Hematopoietic multipotent progenitor cell treated with erythropoietin and hydrocortisone succinate and interleukin-3 and kit ligand, for 15 days (in vitro differentiated cells): ENCODE data around the gene CLCC1.
"Not testable (repeated sequence)": the region's sequence is repeated elsewhere in the genome, so short reads cannot be mapped to it uniquely, and the experiment has no call there.

Experiments
- DNase-seq: peaks from one replicate; pipeline ENCODE4 v3.0.0-alpha.2; 2015; ENCODE audit warnings: low spot score

Gene CLCC1

GRCh38 chr1:108963052-108963686 is at the start of gene CLCC1:
CLCC1 (minus strand) TSS chr1:108963484; CDS start chr1:108950437, 13,047 bp downstream.
- DNase-seq, result peak; percentile 90

GRCh38 chr1:109011335-109011734 is 48.1 kb upstream of the CLCC1 start:
- no peak for DNase-seq

- not testable (repeated sequence) for DNase-seq
Measured at GRCh38 chr1:108996622-108997021, 33.3 kb upstream of the CLCC1 start.

DNA sequence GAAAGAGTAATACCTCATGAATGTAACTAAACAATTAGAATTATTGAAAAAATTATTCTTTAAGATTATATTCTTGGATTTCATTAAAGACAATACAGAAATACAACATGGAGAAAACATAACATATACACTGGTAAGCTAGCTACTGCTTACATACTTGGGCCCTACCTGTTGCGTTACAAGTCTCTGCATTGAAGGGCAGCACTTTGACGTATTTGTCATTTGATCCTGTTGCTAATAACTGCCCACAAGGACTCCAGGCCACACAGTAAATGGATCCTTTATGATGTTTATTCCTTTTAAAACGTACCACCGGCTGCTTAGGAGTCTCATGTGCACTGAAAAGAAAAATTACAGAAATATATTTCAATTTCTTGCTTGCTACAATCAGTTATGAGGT is 19.8 kb upstream of the CLCC1 start:
- DNase-seq, result no peak

DNA sequence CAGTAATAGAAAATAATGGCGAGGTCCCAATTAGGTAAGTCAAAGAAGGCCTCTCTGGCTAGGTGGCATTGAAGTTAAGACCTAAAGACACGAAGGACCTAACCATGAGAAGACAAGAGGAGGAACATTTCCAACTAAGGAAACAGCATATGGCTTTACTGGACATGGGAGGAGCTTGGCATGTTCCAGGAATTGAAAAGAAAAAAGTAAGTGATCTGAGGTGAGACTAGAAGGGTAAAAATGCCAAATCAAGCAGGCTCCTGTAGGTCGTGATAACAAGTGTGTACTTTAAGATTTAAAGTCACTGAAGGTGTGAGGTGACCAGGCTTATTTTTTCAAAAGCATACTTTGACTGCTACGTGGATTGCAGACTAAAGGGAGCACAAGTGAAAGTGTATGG is 13.4 kb upstream of the CLCC1 start:
- no peak for DNase-seq

DNA sequence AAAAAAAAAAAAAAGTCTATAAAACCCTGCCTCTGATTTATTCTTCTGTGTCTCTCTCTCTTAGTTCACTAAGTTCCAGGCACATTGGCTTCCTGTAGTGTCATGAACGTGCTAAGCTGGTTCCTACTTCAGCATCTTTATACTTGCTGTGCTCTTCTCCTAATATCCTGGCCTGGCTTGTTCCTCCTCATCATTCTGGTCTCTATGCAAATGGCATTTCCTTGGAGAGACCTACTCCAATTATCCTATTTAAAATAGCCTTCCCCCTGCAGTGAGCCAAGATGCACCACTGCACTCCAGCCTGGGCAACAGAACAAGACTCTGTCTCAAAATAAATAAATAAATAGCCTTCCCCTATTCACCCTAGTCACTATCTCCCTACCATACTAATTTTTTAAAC is 9.7 kb upstream of the CLCC1 start:
- no peak for DNase-seq

DNA sequence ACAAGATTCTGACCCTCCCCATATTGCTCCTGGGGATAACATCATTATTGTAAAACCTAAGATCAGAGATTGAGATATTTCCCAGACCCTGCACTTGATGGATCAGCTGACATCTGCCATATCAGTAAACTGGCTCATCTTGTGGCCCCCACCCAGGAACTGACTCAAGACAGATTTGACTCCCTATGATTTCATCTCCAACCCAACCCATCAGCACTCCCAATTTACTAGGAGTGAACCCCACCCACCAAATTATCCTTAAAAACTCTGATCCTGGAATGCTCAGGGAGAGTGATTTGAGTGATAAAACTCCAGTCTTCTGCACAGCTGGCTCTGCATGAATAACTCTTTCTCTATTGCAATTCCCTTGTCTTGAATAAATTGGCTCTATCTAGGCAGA is 6.1 kb upstream of the CLCC1 start:
- no peak for DNase-seq

DNA sequence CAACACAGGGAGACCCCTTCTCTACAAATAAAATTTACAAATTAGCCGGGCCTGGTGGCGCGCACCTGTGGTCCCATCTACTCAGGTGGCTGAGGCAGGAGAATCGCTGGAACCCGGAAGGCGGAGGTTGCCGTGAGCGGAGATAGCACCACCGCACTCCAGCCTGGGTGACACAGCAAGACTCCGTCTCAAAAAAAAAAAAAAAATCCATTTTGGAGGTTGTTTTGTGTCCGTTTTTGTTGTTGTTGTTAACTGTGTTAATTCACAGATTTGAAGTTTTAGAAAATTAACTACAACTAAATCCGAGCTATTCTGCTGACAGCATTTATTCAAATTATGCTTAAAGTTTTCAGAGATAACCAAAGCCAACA is 618 bp downstream of the CLCC1 start:
- peak; percentile 56 for DNase-seq

- DNase-seq, result no peak
Measured at GRCh38 chr1:108961752-108962486, 1.4 kb downstream of the CLCC1 start.

- no peak for DNase-seq
Measured at GRCh38 chr1:108961198-108961597, 2.1 kb downstream of the CLCC1 start.

GRCh38 chr1:108960719-108961118 is 2.6 kb downstream of the CLCC1 start:
- DNase-seq, result no peak

DNA sequence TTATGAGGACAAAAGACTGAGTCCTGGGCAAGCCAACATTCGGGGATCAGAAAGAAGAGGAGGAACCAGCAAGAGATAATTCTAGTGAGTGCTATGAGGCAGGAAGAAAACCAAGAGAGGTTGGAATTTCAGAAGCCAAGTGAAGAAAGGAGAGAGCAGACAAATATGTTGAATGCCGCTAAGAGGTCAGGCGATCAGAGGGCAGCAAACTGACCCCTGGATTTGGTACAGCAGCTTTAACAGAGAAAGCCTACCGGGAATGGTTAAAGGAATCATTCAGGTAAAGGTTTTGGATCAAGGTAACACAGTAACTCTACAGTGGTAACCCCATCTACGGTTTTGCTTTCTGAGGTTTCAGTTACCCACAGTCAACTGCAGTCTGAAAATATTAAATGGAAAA is 5.4 kb downstream of the CLCC1 start:
- DNase-seq, result no peak

DNA sequence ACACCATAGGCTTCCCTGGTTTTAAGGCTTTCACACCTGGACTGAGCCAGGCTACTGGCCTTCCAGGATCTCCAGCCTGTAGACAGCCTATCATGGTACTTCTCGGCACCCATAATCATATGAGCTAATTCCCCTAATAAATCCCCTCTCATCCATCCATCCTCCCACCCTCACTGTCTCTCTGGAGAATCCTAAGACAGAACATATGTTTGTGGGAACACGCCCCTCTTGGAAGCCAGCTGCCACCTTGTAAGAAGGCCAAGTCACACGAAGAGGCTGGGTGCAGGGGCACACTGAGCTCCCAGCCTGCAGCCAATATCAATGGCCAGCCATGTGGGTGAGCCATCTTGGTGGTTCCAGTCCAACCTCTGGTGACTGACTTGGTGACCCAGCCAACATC is 7.4 kb downstream of the CLCC1 start:
- DNase-seq, result no peak

GRCh38 chr1:108955111-108955510 is 8.2 kb downstream of the CLCC1 start:
- no peak for DNase-seq

DNA sequence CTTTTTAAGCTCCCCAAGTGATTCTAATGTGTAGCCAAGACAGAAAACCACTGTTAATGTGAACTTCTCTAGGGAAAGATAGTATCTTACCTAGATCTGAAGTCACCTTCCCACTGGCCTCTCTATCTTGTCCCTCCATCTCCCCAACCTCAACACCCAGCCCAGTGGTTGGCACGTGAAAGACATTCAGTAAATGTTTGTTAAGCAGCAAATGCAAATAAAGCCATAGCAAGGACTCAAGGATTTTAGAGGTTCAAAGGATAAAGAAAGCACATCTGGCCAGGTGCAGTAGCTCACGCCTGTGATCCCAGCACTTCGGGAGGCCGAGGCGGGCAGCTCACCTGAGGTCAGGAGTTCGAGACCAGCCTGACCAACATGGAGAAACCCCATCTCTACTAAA is 9.8 kb downstream of the CLCC1 start:
- no peak for DNase-seq

GRCh38 chr1:108951242-108951641 is 12.0 kb downstream of the CLCC1 start:
- DNase-seq, result no peak

DNA sequence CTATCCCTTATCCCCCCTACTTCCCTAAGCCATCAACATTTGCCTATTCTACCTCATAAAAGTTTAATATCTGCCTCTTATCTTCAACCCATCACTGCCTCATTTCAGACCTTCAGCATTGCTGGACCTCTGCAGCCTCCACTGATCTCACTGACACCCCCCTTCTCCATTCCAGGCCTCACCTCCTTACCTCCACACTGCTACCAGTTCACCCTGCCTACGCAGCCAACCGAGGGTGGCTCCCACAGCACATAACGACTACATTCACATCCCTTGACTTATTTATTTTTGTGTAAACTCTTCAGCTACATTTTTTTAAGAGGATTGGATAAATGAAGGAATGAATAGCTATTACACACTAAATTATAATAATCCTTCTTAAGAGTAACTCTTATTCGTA is 14.2 kb downstream of the CLCC1 start:
- DNase-seq, result no peak

GRCh38 chr1:108947871-108948525 is 15.3 kb downstream of the CLCC1 start:
- no peak for DNase-seq

GRCh38 chr1:108936170-108936569 is 27.1 kb downstream of the CLCC1 start:
- DNase-seq, result no peak

DNA sequence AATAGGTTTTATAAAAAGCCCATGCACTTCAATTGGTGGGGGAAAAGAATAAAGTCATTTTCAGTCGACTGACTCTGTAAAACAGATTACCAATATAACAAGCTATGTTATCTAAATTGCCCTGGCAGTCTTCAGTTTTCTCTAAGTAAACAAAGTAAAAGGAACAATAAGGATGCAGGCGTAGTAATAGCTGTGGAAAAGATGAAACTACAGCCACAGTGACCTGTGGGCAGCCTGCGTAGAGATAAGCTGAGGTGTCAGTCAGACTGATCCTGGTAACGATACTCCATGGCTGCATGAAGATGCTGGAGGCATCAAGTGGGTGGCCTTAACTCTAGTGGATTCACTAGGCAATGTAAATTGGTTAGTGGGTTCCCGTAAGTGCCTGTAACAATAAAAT is 29.3 kb downstream of the CLCC1 start:
- no peak for DNase-seq

DNA sequence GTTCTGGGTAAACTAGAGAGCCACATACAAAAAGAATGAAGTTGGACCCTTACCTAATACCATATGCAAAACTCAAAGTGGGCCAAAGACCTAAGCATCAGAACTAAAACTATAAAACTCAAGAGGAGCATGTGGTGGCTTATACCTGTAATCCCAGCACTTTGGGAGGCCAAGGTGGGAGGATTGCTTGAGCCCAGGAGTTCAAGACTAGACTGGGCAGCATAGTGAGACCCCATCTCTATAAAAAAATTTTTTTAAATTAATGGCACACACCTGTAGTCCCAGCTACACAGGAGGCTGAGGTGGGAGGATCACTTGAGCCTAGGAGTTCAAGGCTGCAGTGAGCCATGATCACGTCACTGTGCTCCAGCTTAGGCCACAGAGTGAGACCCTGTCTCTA is 35.7 kb downstream of the CLCC1 start:
- DNase-seq, result not testable (repeated sequence)

- DNase-seq, result no peak
Measured at GRCh38 chr1:108925920-108926319, 37.4 kb downstream of the CLCC1 start.

GRCh38 chr1:108916788-108917187 is 46.5 kb downstream of the CLCC1 start:
- no peak for DNase-seq
